SU-DHL-6 (cell line): ENCODE measurements around the gene CACNA2D4.

Experiments
- H2AFZ ChIP-seq: fragments of 200-600 bp; sonication (generic); 2 replicates; pipeline ENCODE4 v1.6.1; 2014; ENCODE audit warnings: low read depth, mild to moderate bottlenecking, moderate library complexity, mixed read lengths, antibody characterized with exemption, low read length; ENCODE audit not compliant: severe bottlenecking
- H3F3A ChIP-seq: fragments of 200-600 bp; shearing (Covaris generic); 2 replicates; pipeline ENCODE4 v1.6.0; 2016; ENCODE audit warnings: antibody characterized with exemption, mild to moderate bottlenecking; ENCODE audit not compliant: insufficient read depth
- H3K27ac ChIP-seq: fragments of 200-600 bp; sonication (generic); 2 replicates; pipeline ENCODE4 v1.5.1; 2016; ENCODE audit warnings: low read depth, mild to moderate bottlenecking, low read length, moderate library complexity, mixed read lengths
- H3K27me3 ChIP-seq: fragments of 200-600 bp; sonication (generic), shearing (Covaris generic); 2 replicates; pipeline ENCODE4 v1.6.0; 2014; ENCODE audit warnings: mild to moderate bottlenecking, low read length
- H3K36me3 ChIP-seq: fragments of 200-600 bp; sonication (generic); 2 replicates; pipeline ENCODE4 v1.6.1; 2014; ENCODE audit warnings: mild to moderate bottlenecking, low read length, mixed read lengths
- H3K4me2 ChIP-seq: fragments of 300-600, 200-600 bp; shearing (Covaris generic), sonication (generic); 2 replicates; pipeline ENCODE4 v1.6.0; 2014; ENCODE audit warnings: low read length, low read depth, mild to moderate bottlenecking; ENCODE audit not compliant: poor library complexity, severe bottlenecking
- H3K4me3 ChIP-seq: fragments of 200-600 bp; sonication (generic); 2 replicates; pipeline ENCODE4 v1.5.1; 2014; ENCODE audit warnings: antibody characterized with exemption, low read length, mild to moderate bottlenecking, mixed read lengths; ENCODE audit not compliant: insufficient read depth, poor library complexity, severe bottlenecking
- H3K79me2 ChIP-seq: fragments of 200-600 bp; sonication (generic); 2 replicates; pipeline ENCODE4 v1.6.1; 2014; ENCODE audit warnings: mild to moderate bottlenecking, low read length, moderate library complexity; ENCODE audit not compliant: insufficient read depth
- H3K9ac ChIP-seq: fragments of 200-600 bp; sonication (generic); 2 replicates; pipeline ENCODE4 v1.7.0; 2014; ENCODE audit warnings: mild to moderate bottlenecking, low read length
- H3K9me2 ChIP-seq: fragments of 200-600 bp; sonication (generic); replicated peaks from 2 replicates; pipeline ENCODE4 v1.6.1; 2014; ENCODE audit warnings: low read length; ENCODE audit not compliant: insufficient read depth
- H3K9me3 ChIP-seq: fragments of 200-600 bp; sonication (generic); 2 replicates; pipeline ENCODE4 v1.6.1; 2014; ENCODE audit warnings: low read length, mixed read lengths; ENCODE audit not compliant: insufficient read depth
- H4K20me1 ChIP-seq: fragments of 200-600 bp; sonication (generic); 2 replicates; pipeline ENCODE4 v1.6.1; 2014; ENCODE audit warnings: low read depth, mild to moderate bottlenecking, antibody characterized with exemption, low read length, moderate library complexity, mixed read lengths
- EZH2phosphoT487 ChIP-seq: fragments of 200-600 bp; sonication (generic), shearing (Covaris generic); conservative IDR thresholded peaks from 2 replicates; pipeline ENCODE4 v1.6.1; 2018; ENCODE audit warnings: mild to moderate bottlenecking, antibody characterized with exemption, low read length, moderate library complexity, mixed read lengths
- TF ChIP-seq, protein P1 (sequence below): fragments of 200-600 bp; sonication (generic); IDR thresholded peaks from one replicate; pipeline ENCODE4 v1.5.1; 2017; ENCODE audit warnings: antibody characterized with exemption, mild to moderate bottlenecking, low read length, moderate library complexity; ENCODE audit not compliant: insufficient read depth, poor library complexity, severe bottlenecking

Gene CACNA2D4

DNA sequence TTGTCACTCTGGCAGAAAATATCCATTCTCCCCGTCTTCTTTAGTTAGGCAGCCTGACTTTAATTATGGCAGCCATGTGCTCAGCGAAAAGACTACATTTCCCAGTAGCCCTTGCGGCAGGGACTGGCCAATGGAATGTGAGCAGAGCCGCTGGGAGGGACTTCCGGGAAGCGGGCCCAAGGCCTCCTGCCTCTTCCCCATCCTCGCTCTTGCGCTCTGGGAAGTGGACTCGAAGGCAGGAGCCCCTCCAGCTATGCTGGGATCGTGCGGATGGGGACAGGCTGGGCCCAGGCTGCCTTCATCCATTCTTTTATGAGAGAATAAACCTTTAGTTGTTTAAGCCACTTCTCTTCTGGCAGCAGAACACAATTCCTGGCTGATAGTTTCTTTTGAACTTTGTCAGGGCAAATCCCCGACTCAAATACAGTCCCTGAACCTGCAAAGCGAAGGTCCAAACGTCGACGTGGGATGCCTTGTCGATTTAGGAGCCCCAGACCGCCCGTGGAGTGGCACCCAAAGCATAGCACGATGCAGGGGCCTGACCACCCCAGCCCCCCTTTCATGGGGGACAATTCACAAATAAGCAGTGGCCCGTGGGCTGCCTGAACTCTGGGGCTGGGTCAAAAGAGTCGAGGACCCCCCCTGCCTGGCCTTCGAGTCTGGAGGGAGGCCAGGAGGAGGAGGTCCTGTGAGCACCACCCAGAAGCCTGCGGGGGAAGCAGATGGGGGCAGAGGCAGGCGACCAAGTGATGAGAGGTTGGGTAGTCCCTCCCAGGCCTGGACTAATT lies 113.7 kb downstream of the CACNA2D4 start:
- no peak for TF ChIP-seq EZH2phosphoT487
- TF ChIP-seq, protein P1, sequence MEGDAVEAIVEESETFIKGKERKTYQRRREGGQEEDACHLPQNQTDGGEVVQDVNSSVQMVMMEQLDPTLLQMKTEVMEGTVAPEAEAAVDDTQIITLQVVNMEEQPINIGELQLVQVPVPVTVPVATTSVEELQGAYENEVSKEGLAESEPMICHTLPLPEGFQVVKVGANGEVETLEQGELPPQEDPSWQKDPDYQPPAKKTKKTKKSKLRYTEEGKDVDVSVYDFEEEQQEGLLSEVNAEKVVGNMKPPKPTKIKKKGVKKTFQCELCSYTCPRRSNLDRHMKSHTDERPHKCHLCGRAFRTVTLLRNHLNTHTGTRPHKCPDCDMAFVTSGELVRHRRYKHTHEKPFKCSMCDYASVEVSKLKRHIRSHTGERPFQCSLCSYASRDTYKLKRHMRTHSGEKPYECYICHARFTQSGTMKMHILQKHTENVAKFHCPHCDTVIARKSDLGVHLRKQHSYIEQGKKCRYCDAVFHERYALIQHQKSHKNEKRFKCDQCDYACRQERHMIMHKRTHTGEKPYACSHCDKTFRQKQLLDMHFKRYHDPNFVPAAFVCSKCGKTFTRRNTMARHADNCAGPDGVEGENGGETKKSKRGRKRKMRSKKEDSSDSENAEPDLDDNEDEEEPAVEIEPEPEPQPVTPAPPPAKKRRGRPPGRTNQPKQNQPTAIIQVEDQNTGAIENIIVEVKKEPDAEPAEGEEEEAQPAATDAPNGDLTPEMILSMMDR, result no peak
- no peaks in the 10 kb centered on the region for H3K27me3 ChIP-seq
- H3K27ac ChIP-seq, result no peak overlapping the region
- peak overlapping the region; percentile 49 for H3K4me2 ChIP-seq
- no peaks in the 10 kb centered on the region for H3K36me3 ChIP-seq
- no peak overlapping the region for H3K4me3 ChIP-seq
- H3K79me2 ChIP-seq, result no peaks in the 10 kb centered on the region
- peak overlapping the region; percentile 66 for H2AFZ ChIP-seq
- no peaks in the 10 kb centered on the region for H3K9me2 ChIP-seq
- H3F3A ChIP-seq, result no peaks in the 10 kb centered on the region
- no peaks in the 10 kb centered on the region for H3K9me3 ChIP-seq
- peak overlapping the region; percentile 20; the same call in 1 of the 2 replicates for H3K9ac ChIP-seq
- H4K20me1 ChIP-seq, result no peaks in the 10 kb centered on the region

DNA sequence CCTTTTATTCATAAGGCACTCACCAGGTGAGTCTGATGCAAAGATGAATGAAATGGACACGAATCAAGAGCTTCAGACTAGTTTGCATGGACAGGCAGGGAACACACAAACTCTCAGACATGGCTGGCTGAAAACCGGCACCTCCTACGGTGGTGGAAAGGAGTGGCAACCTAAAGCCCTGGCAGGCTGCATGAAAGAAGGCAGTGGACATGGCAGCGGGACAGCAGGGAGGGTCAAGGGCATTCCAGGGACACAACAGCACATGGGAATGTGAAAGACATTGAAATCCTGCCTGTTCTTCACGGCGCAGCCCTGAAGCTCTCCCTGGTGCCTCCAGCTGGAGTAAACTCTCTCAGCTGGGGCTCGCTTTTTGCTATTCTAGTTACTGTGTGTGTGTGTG lies 114.7 kb downstream of the CACNA2D4 start:
- TF ChIP-seq, protein P1, result no peak
- TF ChIP-seq EZH2phosphoT487, result no peak
- no peaks in the 10 kb centered on the region for H3K79me2 ChIP-seq
- no peaks in the 10 kb centered on the region for H3F3A ChIP-seq
- H3K27me3 ChIP-seq, result no peaks in the 10 kb centered on the region
- peak overlapping the region; percentile 66 for H2AFZ ChIP-seq
- H3K4me2 ChIP-seq, result no peak overlapping the region
- no peak overlapping the region for H3K4me3 ChIP-seq
- no peaks in the 10 kb centered on the region for H3K9me3 ChIP-seq
- H3K27ac ChIP-seq, result no peak overlapping the region
- no peaks in the 10 kb centered on the region for H3K36me3 ChIP-seq
- no peaks in the 10 kb centered on the region for H4K20me1 ChIP-seq
- no peak overlapping the region for H3K9ac ChIP-seq
- H3K9me2 ChIP-seq, result no peaks in the 10 kb centered on the region

DNA sequence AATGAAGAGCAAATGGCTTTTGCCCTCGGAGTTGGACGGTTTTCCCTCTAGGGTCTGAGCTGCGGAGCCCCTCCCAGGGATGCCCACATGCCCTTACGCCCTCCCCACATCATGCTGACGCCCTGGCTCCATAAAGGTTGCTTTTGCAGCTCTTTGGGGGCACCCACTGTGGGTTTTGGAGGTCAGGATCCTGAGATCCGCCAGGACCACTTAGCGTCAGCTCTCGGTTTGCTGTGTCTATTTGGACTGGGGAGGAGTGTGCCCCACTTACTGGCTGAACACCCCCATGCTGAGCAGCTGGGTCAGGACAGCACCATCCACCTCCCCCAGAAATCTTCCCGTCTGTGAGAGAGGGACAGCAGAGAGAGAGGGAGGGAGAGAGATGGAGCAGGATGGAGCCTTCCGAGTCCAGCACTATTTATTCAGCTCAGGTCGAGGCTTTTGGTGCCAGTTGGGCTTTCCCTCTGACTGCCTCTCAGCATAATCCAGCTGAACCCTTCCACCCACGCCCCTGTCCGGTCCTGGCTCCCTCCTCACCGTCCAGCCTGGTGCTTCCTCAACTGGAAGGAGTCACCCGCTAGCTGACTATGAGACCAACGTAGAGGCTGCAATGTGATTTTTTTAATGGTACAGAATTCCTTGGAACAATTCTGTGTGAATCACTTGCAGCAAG lies 117.0 kb downstream of the CACNA2D4 start:
- no peak overlapping the region for H3K4me2 ChIP-seq
- no peaks in the 10 kb centered on the region for H3K9me2 ChIP-seq
- no peaks in the 10 kb centered on the region for H3K9me3 ChIP-seq
- no peaks in the 10 kb centered on the region for H3K79me2 ChIP-seq
- H3K36me3 ChIP-seq, result no peaks in the 10 kb centered on the region
- H4K20me1 ChIP-seq, result no peaks in the 10 kb centered on the region
- H3F3A ChIP-seq, result no peaks in the 10 kb centered on the region
- no peaks in the 10 kb centered on the region for H3K27me3 ChIP-seq
- H3K4me3 ChIP-seq, result no peak overlapping the region
- no peak overlapping the region for H3K9ac ChIP-seq
- TF ChIP-seq, protein P1, result no peak
- TF ChIP-seq EZH2phosphoT487, result no peak
- no peak overlapping the region for H2AFZ ChIP-seq
- no peak overlapping the region for H3K27ac ChIP-seq
